Measurements from ENCODE around the gene TMC3.
"Not testable (repeated sequence)": the region's sequence is repeated elsewhere in the genome, so short reads cannot be mapped to it uniquely, and the experiment has no call there.

The TMC3 gene

GRCh38 chr15:81384891-81385720, 11.1 kb upstream of the TMC3 start:
- DNase-seq (ENCODE audit: low read depth in 3 of 3), result no peak

GRCh38 chr15:81381720-81382119, 7.7 kb upstream of the TMC3 start:
- no peak for DNase-seq (ENCODE audit: low read depth in 3 of 3)

GRCh38 chr15:81380668-81381067, 6.7 kb upstream of the TMC3 start:
- no peak for DNase-seq (ENCODE audit: low read depth in 3 of 3)

GRCh38 chr15:81380203-81380602, 6.2 kb upstream of the TMC3 start:
- DNase-seq (ENCODE audit: low read depth in 3 of 3), result no peak

GRCh38 chr15:81379269-81379668, 5.3 kb upstream of the TMC3 start:
- no peak for DNase-seq (ENCODE audit: low read depth in 3 of 3)

GRCh38 chr15:81378443-81378842, 4.4 kb upstream of the TMC3 start:
- DNase-seq (ENCODE audit: low read depth in 3 of 3), result no peak

- DNase-seq (ENCODE audit: low read depth in 3 of 3), result no peak
These were observed 3.9 kb upstream of the TMC3 start for GRCh38 chr15:81377871-81378270.

- DNase-seq (ENCODE audit: low read depth in 3 of 3), result no peak
These were observed 2.2 kb upstream of the TMC3 start for GRCh38 chr15:81376231-81376630.

- DNase-seq (ENCODE audit: low read depth in 3 of 3), result no peak
These were observed 1.4 kb upstream of the TMC3 start for GRCh38 chr15:81375461-81375860.

- DNase-seq (ENCODE audit: low read depth in 3 of 3), result no peak
These were observed 837 bp downstream of the TMC3 start for GRCh38 chr15:81373176-81373575.

GRCh38 chr15:81372575-81372974, 1.4 kb downstream of the TMC3 start:
- no peak for DNase-seq (ENCODE audit: low read depth in 3 of 3)

- DNase-seq (ENCODE audit: low read depth in 3 of 3), result no peak
These were observed 10.1 kb downstream of the TMC3 start for GRCh38 chr15:81363718-81364500.

GRCh38 chr15:81363276-81363675, 10.7 kb downstream of the TMC3 start:
- no peak for DNase-seq (ENCODE audit: low read depth in 3 of 3)

- no peak for DNase-seq (ENCODE audit: low read depth in 3 of 3)
These were observed 11.2 kb downstream of the TMC3 start for GRCh38 chr15:81362790-81363189.

- no peak for DNase-seq (ENCODE audit: low read depth in 3 of 3)
These were observed 12.1 kb downstream of the TMC3 start for GRCh38 chr15:81361891-81362290.

GRCh38 chr15:81360491-81360890, 13.5 kb downstream of the TMC3 start:
- DNase-seq (ENCODE audit: low read depth in 3 of 3), result no peak

- no peak for DNase-seq (ENCODE audit: low read depth in 3 of 3)
These were observed 15.8 kb downstream of the TMC3 start for GRCh38 chr15:81358248-81358647.

GRCh38 chr15:81357180-81357686, 16.8 kb downstream of the TMC3 start:
- DNase-seq (ENCODE audit: low read depth in 3 of 3), result no peak

- no peak for DNase-seq (ENCODE audit: low read depth in 3 of 3)
These were observed 17.8 kb downstream of the TMC3 start for GRCh38 chr15:81356252-81356651.

- DNase-seq (ENCODE audit: low read depth in 3 of 3), result no peak
These were observed 22.4 kb downstream of the TMC3 start for GRCh38 chr15:81351651-81352050.

- DNase-seq (ENCODE audit: low read depth in 3 of 3), result no peak
These were observed 24.7 kb downstream of the TMC3 start for GRCh38 chr15:81349271-81349670.

GRCh38 chr15:81348691-81349090, 25.3 kb downstream of the TMC3 start:
- not testable (repeated sequence) for DNase-seq (ENCODE audit: low read depth in 3 of 3)

- DNase-seq (ENCODE audit: low read depth in 3 of 3), result no peak
These were observed 26.1 kb downstream of the TMC3 start for GRCh38 chr15:81347910-81348309.
